Neuronal stem cell (in vitro differentiated cells): Measurements from ENCODE around the gene CPPED1.

Experiments used
- DNase-seq: peaks from one replicate; pipeline ENCODE4 v3.0.0-alpha.2; 2013; ENCODE audit warnings: low spot score
- H2AFZ ChIP-seq: one replicate; pipeline ENCODE4 v1.6.1; 2013; ENCODE audit warnings: mild to moderate bottlenecking, low read length, inconsistent platforms
- H2AK5ac ChIP-seq: 2 replicates; pipeline ENCODE4 v1.6.1; 2013; ENCODE audit warnings: low read depth, mild to moderate bottlenecking, inconsistent platforms, low read length, moderate library complexity, mixed read lengths
- H2BK120ac ChIP-seq: 2 replicates; pipeline ENCODE4 v1.6.1; 2013; ENCODE audit warnings: low read depth, mild to moderate bottlenecking, inconsistent platforms, low read length, moderate library complexity, mixed read lengths
- H2BK12ac ChIP-seq: one replicate; pipeline ENCODE4 v1.6.1; 2013; ENCODE audit warnings: low read length, inconsistent platforms
- H2BK15ac ChIP-seq: 2 replicates; pipeline ENCODE4 v1.6.1; 2013; ENCODE audit warnings: mild to moderate bottlenecking, low read length, inconsistent platforms, mixed read lengths
- H2BK5ac ChIP-seq: one replicate; pipeline ENCODE4 v1.6.1; 2013; ENCODE audit warnings: inconsistent platforms, mild to moderate bottlenecking, low read length, moderate library complexity
- H3K14ac ChIP-seq: one replicate; pipeline ENCODE4 v1.6.1; 2013; ENCODE audit warnings: low read length, inconsistent platforms
- H3K18ac ChIP-seq: 2 replicates; pipeline ENCODE4 v1.6.1; 2013; ENCODE audit warnings: low read length, inconsistent platforms
- H3K23ac ChIP-seq: 2 replicates; pipeline ENCODE4 v1.6.1; 2013; ENCODE audit warnings: low read depth, mild to moderate bottlenecking, mixed read lengths, low read length, inconsistent platforms; ENCODE audit not compliant: poor library complexity
- H3K27ac ChIP-seq: replicated peaks from 3 replicates; pipeline ENCODE4 v1.5.1; 2013; ENCODE audit warnings: low read length, inconsistent platforms
- H3K27me3 ChIP-seq, 3 experiments: 2 replicates each; pipeline ENCODE4 v1.6.1; 2013; ENCODE audit warnings: low read length in 3 of 3, mild to moderate bottlenecking in 2 of 3, inconsistent platforms in 1 of 3, low read depth in 1 of 3, mixed read lengths in 1 of 3, moderate library complexity in 1 of 3; ENCODE audit not compliant: control insufficient read depth in 3 of 3, insufficient read depth in 3 of 3
- H3K36me3 ChIP-seq, 2 donors: replicated peaks in 1 of 2; 2 replicates each; pipeline ENCODE4 v1.6.1; 2013; ENCODE audit warnings: low read length in 2 of 2; ENCODE audit not compliant: control insufficient read depth in 2 of 2, insufficient read depth in 2 of 2
- H3K4ac ChIP-seq: 2 replicates; pipeline ENCODE4 v1.6.1; 2013; ENCODE audit warnings: inconsistent platforms, mild to moderate bottlenecking, low read length, moderate library complexity
- H3K4me1 ChIP-seq, 2 donors: 1 replicate in 1 of 2; 2 replicates in 1 of 2; pipeline ENCODE4 v1.6.1; 2013; ENCODE audit warnings: low read length in 2 of 2, low read depth in 1 of 2; ENCODE audit not compliant: control insufficient read depth in 2 of 2, insufficient read depth in 1 of 2
- H3K4me2 ChIP-seq: one replicate; pipeline ENCODE4 v1.6.1; 2013; ENCODE audit warnings: mild to moderate bottlenecking, low read length, inconsistent platforms; ENCODE audit not compliant: insufficient read depth, poor library complexity, severe bottlenecking
- H3K4me3 ChIP-seq, 2 donors: 2 replicates each; pipeline ENCODE4 v1.5.1; 2013; ENCODE audit warnings: low read length in 2 of 2, mild to moderate bottlenecking in 2 of 2, inconsistent platforms in 1 of 2, moderate library complexity in 1 of 2
- H3K79me1 ChIP-seq: one replicate; pipeline ENCODE4 v1.6.1; 2013; ENCODE audit warnings: low read depth, mild to moderate bottlenecking, inconsistent platforms, low read length, moderate library complexity
- H3K9ac ChIP-seq: one replicate; pipeline ENCODE4 v1.6.1; 2013; ENCODE audit warnings: mild to moderate bottlenecking, low read depth, low read length, inconsistent platforms; ENCODE audit not compliant: poor library complexity
- H3K9me3 ChIP-seq, 2 donors: replicated peaks in 1 of 2; 2 replicates each; pipeline versions ENCODE3 to v1.6.1; 2013; ENCODE audit warnings: low read length in 2 of 2, mild to moderate bottlenecking in 2 of 2, inconsistent platforms in 1 of 2, low read depth in 1 of 2, mixed read lengths in 1 of 2, moderate library complexity in 1 of 2; ENCODE audit not compliant: control insufficient read depth in 2 of 2, insufficient read depth in 1 of 2
- H4K8ac ChIP-seq: one replicate; pipeline ENCODE4 v1.6.1; 2013; ENCODE audit warnings: low read depth, mild to moderate bottlenecking, inconsistent platforms, low read length, moderate library complexity
- H4K91ac ChIP-seq: one replicate; pipeline ENCODE4 v1.6.1; 2013; ENCODE audit warnings: low read length, low read depth, mild to moderate bottlenecking, inconsistent platforms; ENCODE audit not compliant: poor library complexity
- WGBS, 2 donors: extraction: QIAGEN DNeasy Blood & Tissue Kit; methylation state at CpG; one replicate each; pipeline ENCODE4 v1.1.7; 2013; ENCODE audit warnings: missing lambda C conversion rate in 2 of 2, mixed read lengths in 1 of 2; ENCODE audit not compliant: insufficient read length in 2 of 2, insufficient replicate concordance in 1 of 2; ENCODE audit errors: extremely low coverage in 2 of 2; 5-methylcytosine and 5-hydroxymethylcytosine counted together

Gene CPPED1

DNA sequence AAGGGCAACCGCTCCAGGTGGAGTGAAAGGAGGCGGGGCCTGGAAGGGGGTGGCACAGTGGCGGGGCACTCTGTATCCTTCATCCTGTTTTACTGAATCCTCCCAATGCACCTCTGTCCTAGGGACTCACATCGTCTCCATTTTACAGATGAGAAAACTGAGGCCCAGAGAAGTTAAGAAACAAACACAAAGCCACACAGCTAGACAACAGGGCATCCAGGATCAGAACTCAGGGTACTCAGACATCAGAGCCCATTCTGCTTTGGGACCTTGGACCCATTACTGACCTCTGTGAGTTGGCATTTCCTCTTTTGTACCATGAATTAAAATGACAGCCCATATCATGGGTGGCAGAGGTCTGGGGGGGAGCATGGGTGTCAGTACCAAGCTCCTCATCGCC is 129.2 kb downstream of the CPPED1 start:
- H4K8ac ChIP-seq = no peak overlapping the region
- no peak overlapping the region for H2BK5ac ChIP-seq
- H3K4me2 ChIP-seq = no peak overlapping the region
- no CpG with 5 or more reads among the region's 5 CpGs for WGBS, 2 donors
- H3K9ac ChIP-seq = no peak overlapping the region
- no peak overlapping the region for H3K18ac ChIP-seq
- no peak overlapping the region for H2BK15ac ChIP-seq
- no peak for DNase-seq
- no peak overlapping the region for H3K14ac ChIP-seq
- no peak overlapping the region for H3K23ac ChIP-seq
- H3K4ac ChIP-seq = no peak overlapping the region
- H3K4me3 ChIP-seq = no peak overlapping the region
- no peaks in the 10 kb centered on the region for H3K36me3 ChIP-seq
- H2BK12ac ChIP-seq = no peak overlapping the region
- no peaks in the 10 kb centered on the region for H3K79me1 ChIP-seq
- H3K27ac ChIP-seq = no peak overlapping the region
- H3K27me3 ChIP-seq = no peaks in the 10 kb centered on the region
- H3K9me3 ChIP-seq = no peaks in the 10 kb centered on the region
- no peak overlapping the region for H2AFZ ChIP-seq
- no peaks in the 10 kb centered on the region for H3K4me1 ChIP-seq
- H4K91ac ChIP-seq = no peak overlapping the region
- H2AK5ac ChIP-seq = no peak overlapping the region
- no peak overlapping the region for H2BK120ac ChIP-seq

DNA sequence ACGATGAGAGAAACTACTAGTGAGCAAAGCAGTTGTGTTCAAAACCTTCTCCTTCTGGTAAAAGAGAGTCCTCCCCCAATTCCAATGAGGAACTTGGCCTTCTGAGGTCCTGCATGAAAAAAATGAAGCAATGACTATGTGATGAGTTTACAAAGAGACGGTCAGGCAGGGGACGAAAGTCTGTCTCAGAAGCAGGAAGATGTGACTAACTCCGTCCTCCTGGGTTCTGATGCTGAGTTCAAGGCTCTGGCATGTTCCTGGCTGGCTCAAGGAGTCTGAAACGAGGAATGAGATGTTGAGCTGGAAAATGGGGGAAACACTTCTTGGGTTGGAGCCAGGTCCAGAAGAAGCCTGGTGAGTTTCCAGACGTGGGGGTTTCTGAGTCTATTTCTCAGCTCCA is 129.6 kb downstream of the CPPED1 start:
- H2BK5ac ChIP-seq = no peak overlapping the region

DNA sequence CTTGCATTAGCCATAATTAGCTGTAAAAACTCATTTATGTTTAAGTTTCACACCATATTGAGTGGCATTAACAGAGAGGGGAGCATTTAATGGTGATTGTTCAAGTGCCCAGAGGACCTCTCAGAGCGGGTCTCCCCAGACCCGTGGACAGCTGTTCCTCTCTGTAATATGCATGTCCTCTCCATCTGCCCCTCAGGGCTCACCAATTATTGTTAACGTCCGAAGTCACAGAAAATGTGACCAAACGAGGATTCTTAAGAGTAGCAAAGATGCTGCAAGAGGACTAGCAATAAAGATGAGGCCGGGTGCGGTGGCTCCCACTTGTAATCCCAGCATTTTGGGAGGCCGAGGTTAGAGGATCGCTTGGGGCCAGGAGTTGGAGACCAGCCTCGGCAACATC is 130.2 kb downstream of the CPPED1 start:
- Histone ChIP-seq H3K27me3 (no peaks in the 10 kb centered on the region), H3K23ac (no peak overlapping the region), H3K4me3 (no peak overlapping the region), H4K91ac (no peak overlapping the region), H2BK15ac (no peak overlapping the region), H3K18ac (no peak overlapping the region), H3K27ac (no peak overlapping the region), H2AFZ (no peak overlapping the region), H2BK120ac (no peak overlapping the region), H3K36me3 (no peaks in the 10 kb centered on the region), H3K9me3 (no peaks in the 10 kb centered on the region), H2BK5ac (no peak overlapping the region), H3K14ac (no peak overlapping the region), H3K79me1 (no peaks in the 10 kb centered on the region), H3K4me2 (no peak overlapping the region), H4K8ac (no peak overlapping the region), H2AK5ac (no peak overlapping the region), H2BK12ac (no peak overlapping the region), H3K4ac (no peak overlapping the region), H3K4me1 (no peaks in the 10 kb centered on the region), H3K9ac (no peak overlapping the region)
- no peak for DNase-seq
- no CpG with 5 or more reads among the region's 10 CpGs for WGBS, 2 donors

More for the DNA sequence above, 129.6 kb downstream of the CPPED1 start:
- WGBS, 2 donors = no CpG with 5 or more reads among the region's 6 CpGs
- H3K9me3 ChIP-seq = no peaks in the 10 kb centered on the region
- no peak overlapping the region for H3K4ac ChIP-seq
- no peak overlapping the region for H2BK12ac ChIP-seq
- no peak overlapping the region for H3K14ac ChIP-seq
- H2AK5ac ChIP-seq = no peak overlapping the region
- H3K27ac ChIP-seq = no peak overlapping the region
- H3K36me3 ChIP-seq = no peaks in the 10 kb centered on the region
- H3K4me3 ChIP-seq = no peak overlapping the region
- H2BK15ac ChIP-seq = no peak overlapping the region
- H4K91ac ChIP-seq = no peak overlapping the region
- no peaks in the 10 kb centered on the region for H3K27me3 ChIP-seq
- no peak overlapping the region for H3K9ac ChIP-seq
- no peak overlapping the region for H4K8ac ChIP-seq
- no peak for DNase-seq
- H3K79me1 ChIP-seq = no peaks in the 10 kb centered on the region
- no peak overlapping the region for H3K18ac ChIP-seq
- H3K4me2 ChIP-seq = no peak overlapping the region
- no peaks in the 10 kb centered on the region for H3K4me1 ChIP-seq
- no peak overlapping the region for H2BK120ac ChIP-seq
- H2AFZ ChIP-seq = no peak overlapping the region
- H3K23ac ChIP-seq = no peak overlapping the region

DNA sequence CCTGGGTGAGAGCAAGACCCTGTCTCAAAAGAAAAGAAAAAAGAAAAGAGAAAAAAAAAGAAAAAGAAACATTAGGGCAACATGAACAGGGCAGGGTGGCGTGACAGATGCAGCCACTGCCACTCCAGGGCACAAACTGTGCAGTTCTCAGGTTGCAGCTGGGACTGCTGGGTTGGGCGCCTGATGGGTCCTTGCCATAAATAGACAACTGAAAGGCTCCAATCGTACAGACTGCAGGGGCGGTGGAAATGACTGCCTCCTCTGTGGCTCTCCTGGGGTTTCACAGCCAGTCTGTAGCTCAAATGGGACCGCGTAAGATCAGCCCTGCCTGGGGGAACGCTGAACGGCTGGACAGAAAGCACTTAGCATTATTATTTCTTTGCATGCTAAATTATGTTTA is 130.7 kb downstream of the CPPED1 start:
- H3K79me1 ChIP-seq = no peaks in the 10 kb centered on the region
- H3K9me3 ChIP-seq = no peaks in the 10 kb centered on the region
- no peak overlapping the region for H3K9ac ChIP-seq
- H4K8ac ChIP-seq = no peak overlapping the region
- H3K18ac ChIP-seq = no peak overlapping the region
- no peak overlapping the region for H2BK120ac ChIP-seq
- H2BK5ac ChIP-seq = no peak overlapping the region
- DNase-seq = no peak
- H4K91ac ChIP-seq = no peak overlapping the region
- H3K4me2 ChIP-seq = no peak overlapping the region
- H3K4me1 ChIP-seq = no peaks in the 10 kb centered on the region
- no peak overlapping the region for H3K4ac ChIP-seq
- H3K27me3 ChIP-seq = no peaks in the 10 kb centered on the region
- no peak overlapping the region for H3K14ac ChIP-seq
- H3K36me3 ChIP-seq = no peaks in the 10 kb centered on the region
- H3K27ac ChIP-seq = no peak overlapping the region
- no peak overlapping the region for H2AK5ac ChIP-seq
- H2BK12ac ChIP-seq = no peak overlapping the region
- H3K4me3 ChIP-seq = no peak overlapping the region
- no CpG with 5 or more reads among the region's 8 CpGs for WGBS, 2 donors
- no peak overlapping the region for H3K23ac ChIP-seq
- H2AFZ ChIP-seq = no peak overlapping the region
- no peak overlapping the region for H2BK15ac ChIP-seq
